AG04450 (cell line): ENCODE results near the gene MSN. TPM values are rescaled to one million over a fixed set of nuclear protein-coding genes. Genes with fewer than 3 reads are reported as not detected.

Source experiments
- CTCF ChIA-PET: fragments of 300-600, 350-600 bp; formaldehyde crosslinking; extraction: SDS; loops from one replicate; lab custom pipeline; 2022; ENCODE audit warnings: antibody characterized with exemption, inconsistent platforms; lab: Charles Lee
- POLR2A ChIA-PET: fragments of 350-600 bp; formaldehyde crosslinking; extraction: SDS; loops from one replicate; lab custom pipeline; 2021; ENCODE audit warnings: antibody characterized with exemption, inconsistent platforms; lab: Yijun Ruan, JAX
- DNase-seq: peaks from one replicate; pipeline ENCODE4 v3.0.0-alpha.2; 2011; ENCODE audit warnings: low read depth, low spot score
- H3K27ac ChIP-seq: one replicate; pipeline ENCODE4 v1.5.1; 2012; ENCODE audit warnings: low read depth, low read length, control low read depth
- H3K27me3 ChIP-seq: one replicate; pipeline ENCODE4 v1.6.0; 2012; ENCODE audit warnings: low read length; ENCODE audit not compliant: control insufficient read depth, insufficient read depth
- H3K4me3 ChIP-seq: 2 replicates; pipeline ENCODE4 v1.5.1; 2011; ENCODE audit warnings: mild to moderate bottlenecking, low read depth, low read length, control low read depth
- H3K9me3 ChIP-seq: 2 replicates; pipeline ENCODE4 v1.5.1; 2012; ENCODE audit warnings: low read length; ENCODE audit not compliant: control insufficient read depth, insufficient read depth
- polyA plus RNA-seq: library from polyadenylated mRNA; depleted of rRNA; stranded (reverse); fragments of >200 nt; gene quantifications from 2 replicates; pipeline ENCODE4 v1.2.3, GENCODE V29; 2011
- TF ChIP-seq, protein P1 (sequence below): IDR thresholded peaks from 2 replicates; pipeline ENCODE4 v1.5.1; 2011; ENCODE audit warnings: low read depth, low read length, control low read depth, inconsistent platforms

Gene MSN
- polyA plus RNA-seq, 1 experiment = 493 TPM

DNA sequence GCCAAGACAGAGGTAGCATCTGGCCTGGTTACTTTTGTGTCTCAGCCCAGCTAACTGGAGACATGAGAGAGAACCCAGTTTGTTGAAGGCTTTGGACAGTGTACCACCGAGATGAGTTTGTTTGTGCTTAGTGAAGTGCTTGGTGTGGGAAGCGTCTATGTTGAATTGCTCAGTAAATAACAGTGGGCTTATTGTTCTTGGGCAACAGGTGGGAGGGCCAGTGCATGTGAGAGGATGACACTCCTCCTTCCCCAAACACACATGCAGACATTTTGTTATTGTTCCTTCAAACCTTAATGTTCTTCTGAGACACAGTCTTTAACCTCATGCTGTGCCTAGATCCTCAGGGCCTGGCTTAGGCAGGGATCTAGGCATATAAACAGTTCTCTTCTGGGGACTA is 39.7 kb downstream of the MSN start:
- no peak overlapping the region for H3K4me3 ChIP-seq
- CTCF ChIA-PET = no interaction called here
- H3K27me3 ChIP-seq = no peaks in the 10 kb centered on the region
- POLR2A ChIA-PET = no interaction called here
- no peaks in the 10 kb centered on the region for H3K9me3 ChIP-seq
- H3K27ac ChIP-seq = peak overlapping the region; percentile 90
- TF ChIP-seq, protein P1, sequence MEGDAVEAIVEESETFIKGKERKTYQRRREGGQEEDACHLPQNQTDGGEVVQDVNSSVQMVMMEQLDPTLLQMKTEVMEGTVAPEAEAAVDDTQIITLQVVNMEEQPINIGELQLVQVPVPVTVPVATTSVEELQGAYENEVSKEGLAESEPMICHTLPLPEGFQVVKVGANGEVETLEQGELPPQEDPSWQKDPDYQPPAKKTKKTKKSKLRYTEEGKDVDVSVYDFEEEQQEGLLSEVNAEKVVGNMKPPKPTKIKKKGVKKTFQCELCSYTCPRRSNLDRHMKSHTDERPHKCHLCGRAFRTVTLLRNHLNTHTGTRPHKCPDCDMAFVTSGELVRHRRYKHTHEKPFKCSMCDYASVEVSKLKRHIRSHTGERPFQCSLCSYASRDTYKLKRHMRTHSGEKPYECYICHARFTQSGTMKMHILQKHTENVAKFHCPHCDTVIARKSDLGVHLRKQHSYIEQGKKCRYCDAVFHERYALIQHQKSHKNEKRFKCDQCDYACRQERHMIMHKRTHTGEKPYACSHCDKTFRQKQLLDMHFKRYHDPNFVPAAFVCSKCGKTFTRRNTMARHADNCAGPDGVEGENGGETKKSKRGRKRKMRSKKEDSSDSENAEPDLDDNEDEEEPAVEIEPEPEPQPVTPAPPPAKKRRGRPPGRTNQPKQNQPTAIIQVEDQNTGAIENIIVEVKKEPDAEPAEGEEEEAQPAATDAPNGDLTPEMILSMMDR = no peak
- DNase-seq = no peak

DNA sequence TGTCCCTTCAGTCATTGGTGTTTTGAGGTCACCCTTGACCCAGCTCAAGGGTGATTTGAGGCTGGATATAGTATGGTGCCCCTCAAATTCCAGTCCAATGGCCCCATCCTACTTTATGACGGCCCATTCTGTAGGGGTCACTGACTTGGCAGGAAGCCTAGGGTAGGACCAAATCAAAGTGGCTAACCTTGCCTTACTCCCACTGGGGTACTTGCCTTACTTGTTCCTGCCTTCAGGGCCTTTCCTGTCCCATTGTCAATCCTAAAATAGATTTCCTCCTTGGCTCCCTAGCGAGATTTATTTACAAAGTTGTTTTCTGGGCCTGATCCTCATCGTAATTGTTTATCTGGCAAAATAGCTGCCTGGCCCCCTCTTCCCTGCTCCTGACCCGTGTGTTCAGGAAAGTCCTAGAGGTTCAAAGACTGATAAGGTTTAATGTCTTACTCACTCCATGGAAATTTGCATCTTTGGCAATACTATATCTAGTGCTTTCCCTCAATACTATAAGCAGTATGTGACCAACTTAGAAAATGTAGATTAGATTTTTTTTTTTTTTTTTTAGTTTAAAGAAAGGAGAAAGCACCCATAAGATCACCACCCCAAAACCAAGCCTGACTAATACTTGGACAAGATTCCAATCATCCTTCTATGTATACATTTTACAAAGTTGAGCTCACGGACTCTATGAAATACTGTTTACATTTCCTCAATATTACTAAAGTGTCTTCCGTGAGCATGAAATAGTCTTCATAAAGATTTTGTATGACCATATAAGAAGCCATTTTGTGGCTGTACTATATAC is 44.8 kb downstream of the MSN start:
- ChIA-PET POLR2A (interaction anchor here (0.7 to 1.2 kb wide), 2 partner anchors 32 to 43 kb away, joined by 5 to 6 read pairs; no protein-coding TSS in a partner anchor), CTCF (no interaction called here)
- no peak for DNase-seq
- H3K27me3 ChIP-seq = no peaks in the 10 kb centered on the region
- no peak overlapping the region for H3K4me3 ChIP-seq
- no peaks in the 10 kb centered on the region for H3K9me3 ChIP-seq
- peak overlapping the region; percentile 78 for H3K27ac ChIP-seq
- TF ChIP-seq, protein P1 = no peak

DNA sequence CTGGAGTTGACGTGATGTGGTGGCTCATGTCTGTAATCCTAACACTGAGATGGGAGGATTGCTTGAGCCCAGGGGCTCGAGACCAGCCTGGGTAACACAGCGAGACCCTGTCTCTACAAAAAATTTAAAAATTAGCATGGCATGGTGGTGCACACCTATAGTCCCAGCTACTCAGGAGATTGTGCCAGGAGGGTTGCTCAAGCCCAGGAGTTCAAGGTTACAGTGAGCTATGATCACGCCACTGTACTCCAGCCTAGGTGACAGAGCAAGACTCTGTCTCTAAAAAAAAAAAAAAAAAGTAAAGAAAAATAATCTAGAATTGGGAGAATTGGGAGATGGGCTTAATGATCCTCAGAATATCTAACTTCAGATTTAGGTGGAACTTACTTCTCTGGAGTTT is 51.1 kb downstream of the MSN start:
- TF ChIP-seq, protein P1 = no peak
- Histone ChIP-seq H3K9me3 (no peaks in the 10 kb centered on the region), H3K4me3 (no peak overlapping the region), H3K27ac (no peak overlapping the region), H3K27me3 (no peaks in the 10 kb centered on the region)
- ChIA-PET POLR2A (interaction anchor here (0.8 kb wide), 1 partner anchor 588 kb away, joined by 6 read pairs; no protein-coding TSS in a partner anchor), CTCF (no interaction called here)
- DNase-seq = no peak

DNA sequence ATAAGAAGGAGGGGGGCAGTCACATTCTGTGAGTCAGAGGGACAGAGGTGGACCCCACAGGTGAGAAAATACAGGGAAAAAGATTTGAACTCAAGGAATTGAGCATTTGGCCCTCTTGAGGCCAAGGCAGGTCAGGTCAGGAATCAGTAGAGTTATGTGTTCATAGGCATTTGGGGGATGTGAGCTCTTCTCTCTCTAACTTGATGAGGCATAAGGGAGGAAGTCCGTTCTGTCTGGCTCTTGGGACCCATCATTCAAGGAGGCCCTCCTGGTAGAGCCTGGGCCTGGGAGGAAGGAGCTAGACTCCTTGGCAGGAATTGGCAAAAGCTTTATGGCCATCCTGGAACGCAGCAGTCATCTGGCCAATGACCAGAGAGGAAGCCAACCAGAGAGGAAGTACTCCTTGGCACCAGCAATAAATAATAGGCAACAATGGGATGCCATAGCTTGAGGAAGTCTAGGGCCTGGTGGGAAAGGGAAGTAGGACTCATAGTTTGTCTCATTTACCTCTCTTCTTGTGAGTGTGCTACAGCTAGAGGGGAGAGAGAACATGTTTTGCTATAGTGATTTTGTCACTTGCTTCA is 53.0 kb downstream of the MSN start:
- ChIA-PET POLR2A (no interaction called here), CTCF (interaction anchor here (0.9 kb wide), 1 partner anchor 9 kb away, joined by 3 read pairs; no protein-coding TSS in a partner anchor)
- no peak overlapping the region for H3K27ac ChIP-seq

More for the DNA sequence above, 53.0 kb downstream of the MSN start:
- TF ChIP-seq, protein P1 = no peak
- Histone ChIP-seq H3K4me3 (no peak overlapping the region), H3K9me3 (no peaks in the 10 kb centered on the region), H3K27me3 (no peaks in the 10 kb centered on the region)
- DNase-seq = no peak
